IPS DF 6.9 (cell line): Measurements from ENCODE around the gene LRRC3B.

Source experiments
- DNase-seq: peaks from one replicate; pipeline ENCODE4 v3.0.0-alpha.2; 2013; ENCODE audit warnings: low read depth, low spot score
- H3K27ac ChIP-seq: one replicate; pipeline ENCODE4 v1.5.1; 2013; ENCODE audit warnings: low read length, control low read depth
- H3K27me3 ChIP-seq: 2 replicates; pipeline ENCODE4 v1.6.1; 2013; ENCODE audit warnings: mild to moderate bottlenecking, low read length; ENCODE audit not compliant: control insufficient read depth, insufficient read depth
- H3K36me3 ChIP-seq: 2 replicates; pipeline ENCODE4 v1.6.1; 2013; ENCODE audit warnings: low read length; ENCODE audit not compliant: control insufficient read depth, insufficient read depth
- H3K4me1 ChIP-seq: 2 replicates; pipeline ENCODE4 v1.6.1; 2013; ENCODE audit warnings: low read length; ENCODE audit not compliant: control insufficient read depth, insufficient read depth
- H3K4me3 ChIP-seq: 2 replicates; pipeline ENCODE4 v1.5.1; 2013; ENCODE audit warnings: mild to moderate bottlenecking, low read length
- H3K9me3 ChIP-seq: 2 replicates; pipeline ENCODE4 v1.6.1; 2013; ENCODE audit warnings: low read length, inconsistent platforms; ENCODE audit not compliant: control insufficient read depth, insufficient read depth
- WGBS: extraction: QIAGEN DNeasy Blood & Tissue Kit; methylation state at CpG from one replicate; pipeline ENCODE4 v1.1.7; 2013; ENCODE audit warnings: mixed read lengths, missing lambda C conversion rate; ENCODE audit not compliant: insufficient read length, insufficient coverage; 5-methylcytosine and 5-hydroxymethylcytosine counted together

The LRRC3B gene

GRCh38 chr3:26653811-26654425, 31.3 kb downstream of the LRRC3B start:
- no CpG with 5 or more reads among the region's 1 CpG for WGBS
- H3K27ac ChIP-seq = no peak overlapping the region
- DNase-seq = no peak
- peaks cover 5% of the 10 kb centered on the region for H3K4me1 ChIP-seq
- no peaks in the 10 kb centered on the region for H3K27me3 ChIP-seq
- H3K36me3 ChIP-seq = no peaks in the 10 kb centered on the region
- H3K9me3 ChIP-seq = no peaks in the 10 kb centered on the region
- no peak overlapping the region for H3K4me3 ChIP-seq

GRCh38 chr3:26655231-26655630, 32.7 kb downstream of the LRRC3B start:
- Histone ChIP-seq H3K4me1 (peaks cover 5% of the 10 kb centered on the region), H3K27me3 (no peaks in the 10 kb centered on the region), H3K27ac (no peak overlapping the region), H3K4me3 (no peak overlapping the region), H3K9me3 (no peaks in the 10 kb centered on the region), H3K36me3 (no peaks in the 10 kb centered on the region)
- DNase-seq = no peak
- WGBS = no CpG with 5 or more reads among the region's 2 CpGs

GRCh38 chr3:26657348-26657976, 34.9 kb downstream of the LRRC3B start:
- Histone ChIP-seq H3K4me3 (no peak overlapping the region), H3K9me3 (no peaks in the 10 kb centered on the region), H3K27me3 (no peaks in the 10 kb centered on the region), H3K36me3 (no peaks in the 10 kb centered on the region; the same call in 1 of the 2 replicates), H3K4me1 (peaks cover 5% of the 10 kb centered on the region; the same call in 1 of the 2 replicates), H3K27ac (no peak overlapping the region)
- WGBS = no CpG with 5 or more reads among the region's 6 CpGs
- DNase-seq = no peak

- H3K9me3 ChIP-seq = no peaks in the 10 kb centered on the region
- no peak overlapping the region for H3K4me3 ChIP-seq
- no peaks in the 10 kb centered on the region for H3K27me3 ChIP-seq
- no peak for DNase-seq
- H3K36me3 ChIP-seq = no peaks in the 10 kb centered on the region
- no peak overlapping the region for H3K27ac ChIP-seq
- no peaks in the 10 kb centered on the region for H3K4me1 ChIP-seq
- no CpG with 5 or more reads among the region's 3 CpGs for WGBS
Observed at GRCh38 chr3:26668171-26668570, 45.6 kb downstream of the LRRC3B start.

GRCh38 chr3:26668696-26669095, 46.1 kb downstream of the LRRC3B start:
- Histone ChIP-seq H3K27ac (no peak overlapping the region), H3K4me3 (no peak overlapping the region), H3K4me1 (no peaks in the 10 kb centered on the region), H3K27me3 (no peaks in the 10 kb centered on the region), H3K36me3 (no peaks in the 10 kb centered on the region), H3K9me3 (no peaks in the 10 kb centered on the region)
- DNase-seq = no peak

- Histone ChIP-seq H3K36me3 (no peaks in the 10 kb centered on the region), H3K9me3 (no peaks in the 10 kb centered on the region), H3K27ac (no peak overlapping the region), H3K4me1 (no peaks in the 10 kb centered on the region), H3K4me3 (no peak overlapping the region), H3K27me3 (no peaks in the 10 kb centered on the region)
- WGBS = 94% methylated on average over 1 of the region's 2 CpGs
- no peak for DNase-seq
Observed at GRCh38 chr3:26675336-26675735, 52.8 kb downstream of the LRRC3B start.

- 0 out of 2 replicates have a peak, but pooled peaks cover 1% of the 10 kb centered on the region for H3K4me1 ChIP-seq
- H3K27me3 ChIP-seq = no peaks in the 10 kb centered on the region
- no CpG with 5 or more reads among the region's 2 CpGs for WGBS
- no peaks in the 10 kb centered on the region for H3K9me3 ChIP-seq
- no peak for DNase-seq
- H3K27ac ChIP-seq = no peak overlapping the region
- H3K36me3 ChIP-seq = no peaks in the 10 kb centered on the region
- H3K4me3 ChIP-seq = no peak overlapping the region
Observed at GRCh38 chr3:26681632-26682031, 59.1 kb downstream of the LRRC3B start.

GRCh38 chr3:26682406-26682805, 59.8 kb downstream of the LRRC3B start:
- Histone ChIP-seq H3K27ac (no peak overlapping the region), H3K4me3 (no peak overlapping the region), H3K4me1 (0 out of 2 replicates have a peak, but pooled peaks cover 1% of the 10 kb centered on the region), H3K36me3 (no peaks in the 10 kb centered on the region), H3K9me3 (no peaks in the 10 kb centered on the region), H3K27me3 (no peaks in the 10 kb centered on the region)
- no CpG with 5 or more reads among the region's 1 CpG for WGBS
- DNase-seq = no peak

- H3K36me3 ChIP-seq = no peaks in the 10 kb centered on the region
- H3K27me3 ChIP-seq = no peaks in the 10 kb centered on the region
- H3K27ac ChIP-seq = no peak overlapping the region
- no peak overlapping the region for H3K4me3 ChIP-seq
- DNase-seq = no peak
- no CpG with 5 or more reads among the region's 3 CpGs for WGBS
- H3K4me1 ChIP-seq = 0 out of 2 replicates have a peak, but pooled peaks cover 1% of the 10 kb centered on the region
- H3K9me3 ChIP-seq = no peaks in the 10 kb centered on the region
Observed at GRCh38 chr3:26683902-26684301, 61.3 kb downstream of the LRRC3B start.

GRCh38 chr3:26687466-26687865, 64.9 kb downstream of the LRRC3B start:
- H3K27me3 ChIP-seq = no peaks in the 10 kb centered on the region
- no peak for DNase-seq
- no CpG with 5 or more reads among the region's 4 CpGs for WGBS
- H3K4me1 ChIP-seq = 0 out of 2 replicates have a peak, but pooled peaks cover 1% of the 10 kb centered on the region
- no peaks in the 10 kb centered on the region for H3K36me3 ChIP-seq
- no peak overlapping the region for H3K4me3 ChIP-seq
- no peaks in the 10 kb centered on the region for H3K9me3 ChIP-seq
- H3K27ac ChIP-seq = no peak overlapping the region

GRCh38 chr3:26699553-26699952, 77.0 kb downstream of the LRRC3B start:
- Histone ChIP-seq H3K36me3 (no peaks in the 10 kb centered on the region), H3K9me3 (no peaks in the 10 kb centered on the region), H3K4me1 (no peaks in the 10 kb centered on the region), H3K4me3 (no peak overlapping the region), H3K27ac (no peak overlapping the region), H3K27me3 (no peaks in the 10 kb centered on the region)
- DNase-seq = no peak
- no CpG with 5 or more reads among the region's 2 CpGs for whole genome bisulfite sequencing
